K562 (cell line): Measurements from ENCODE around the gene GEN1. TPM values are rescaled to one million over a fixed set of nuclear protein-coding genes. Genes with fewer than 3 reads are reported as not detected.

ENCODE experiments used
- CHD4 ChIP-seq: fragments of 200-600 bp; sonication (generic); IDR thresholded peaks from 3 replicates; pipeline ENCODE4 v1.6.1; 2012; ENCODE audit warnings: low read depth, mild to moderate bottlenecking, mixed read lengths, low read length, inconsistent platforms; ENCODE audit not compliant: insufficient read depth, insufficient replicate concordance, poor library complexity, severe bottlenecking
- DACH1 ChIP-seq: fragments of 450-650 bp; IDR thresholded peaks from 2 replicates; pipeline ENCODE4 v1.6.1; 2018; ENCODE audit not compliant: partially characterized antibody
- NCOA1 ChIP-seq: fragments of 450-650 bp; IDR thresholded peaks from 2 replicates; pipeline ENCODE4 v1.6.1; 2016; ENCODE audit warnings: low read depth
- NCOA2 ChIP-seq, 2 experiments: fragments of 450-650 bp; IDR thresholded peaks; 2 replicates each; pipeline ENCODE4 v1.6.1; 2018; ENCODE audit warnings: mild to moderate bottlenecking in 2 of 2, moderate library complexity in 1 of 2; ENCODE audit not compliant: partially characterized antibody in 2 of 2
- NR2C2 ChIP-seq, 2 experiments: fragments of 200-800 bp in 1 of 2; sonication (Bioruptor generic) in 1 of 2; sonication (generic) in 1 of 2; formaldehyde crosslinking in 1 of 2; IDR thresholded peaks; 2 replicates each; pipeline versions ENCODE4 v1.6.1 to v1.8.0; 2016 to 2022; ENCODE audit warnings: mild to moderate bottlenecking in 1 of 2, missing compliant biosample characterization in 1 of 2, missing genetic modification characterization in 1 of 2, missing genetic modification reagents in 1 of 2
- PTTG1 ChIP-seq: fragments of 450-650 bp; IDR thresholded peaks from 2 replicates; pipeline ENCODE4 v1.6.1; 2016; ENCODE audit warnings: low read depth, mild to moderate bottlenecking, missing genetic modification characterization, missing compliant biosample characterization
- SNRNP70 ChIP-seq: fragments of 200-400 bp; formaldehyde crosslinking; optimal IDR thresholded peaks from 2 replicates; pipeline ENCODE3; 2017; ENCODE audit warnings: low read depth, low read length
- TCF3 ChIP-seq: sonication (generic); formaldehyde crosslinking; IDR thresholded peaks from 2 replicates; pipeline ENCODE4 v1.4.0; 2020; ENCODE audit warnings: mild to moderate bottlenecking, missing genetic modification reagents
- ZBTB1 ChIP-seq: sonication (generic); formaldehyde crosslinking; IDR thresholded peaks from 2 replicates; pipeline ENCODE4 v1.8.1; 2023; ENCODE audit warnings: missing genetic modification reagents, low read depth, mild to moderate bottlenecking, borderline replicate concordance
- ZBTB11 ChIP-seq, 3 experiments: fragments of 200-800 bp in 1 of 3; fragments of 250-450 bp in 1 of 3; fragments of 450-650 bp in 1 of 3; sonication (Bioruptor Pico) in 1 of 3; sonication (Bioruptor generic) in 1 of 3; formaldehyde crosslinking in 1 of 3; IDR thresholded peaks; 2 replicates each; pipeline versions ENCODE4 v1.6.1 to v1.8.0; 2016 to 2022; ENCODE audit warnings: mild to moderate bottlenecking in 2 of 3, missing genetic modification characterization in 2 of 3, missing compliant biosample characterization in 1 of 3, moderate library complexity in 1 of 3
- ZNF431 ChIP-seq: sonication (generic); formaldehyde crosslinking; IDR thresholded peaks from 2 replicates; pipeline ENCODE4 v1.8.0; 2022; ENCODE audit warnings: mild to moderate bottlenecking, missing genetic modification reagents
- ZNF512 ChIP-seq: IDR thresholded peaks from 2 replicates; pipeline ENCODE4 v1.6.1; 2016; ENCODE audit warnings: missing genetic modification characterization, missing compliant biosample characterization
- ZNF583 ChIP-seq: fragments of 250-450 bp; sonication (Bioruptor Pico); IDR thresholded peaks from 2 replicates; pipeline ENCODE4 v1.4.0; 2020
- ZNF584 ChIP-seq: fragments of 200-800 bp; sonication (Bioruptor generic); IDR thresholded peaks from 2 replicates; pipeline ENCODE4 v1.6.1; 2016; ENCODE audit warnings: low read depth, mild to moderate bottlenecking, missing genetic modification characterization, missing compliant biosample characterization
- ZNF75A ChIP-seq: fragments of 450-650 bp; formaldehyde crosslinking; IDR thresholded peaks from 2 replicates; pipeline ENCODE4 v1.4.0; 2020; ENCODE audit warnings: mild to moderate bottlenecking
- polyA plus RNA-seq, 8 experiments: library from polyadenylated mRNA; depleted of rRNA in 4 of 8; stranded (reverse) in 5 of 8; unstranded in 3 of 8; fragments of >200 nt; fragmentation: Nextera tagmentation in 2 of 8; fragmentation: Illumina TruSeq in 1 of 8; extraction: Ambion mirVana in 2 of 8; extraction: Trizol in 1 of 8; gene quantifications; 2 replicates each; pipeline versions ENCODE4 v1.2.1 to v1.2.3, GENCODE V29; 2011 to 2014; ENCODE audit warnings: inconsistent platforms in 1 of 8, missing spikeins in 1 of 8
- total RNA-seq, 7 experiments: library from RNA; depleted of rRNA in 6 of 7; stranded (reverse); fragments of >200 nt in 6 of 7; fragmentation: Illumina TruSeq in 2 of 7; extraction: Trizol in 2 of 7; gene quantifications; 2 replicates each; pipeline versions ENCODE4 v1.2.1 to v1.2.3, GENCODE V29; 2011 to 2021; ENCODE audit warnings: low replicate concordance in 1 of 7
- TF ChIP-seq, protein P1 (sequence below): fragments of 450-650 bp; IDR thresholded peaks from 2 replicates; pipeline ENCODE4 v1.6.1; 2016; ENCODE audit warnings: mild to moderate bottlenecking
- TF ChIP-seq, protein P2 (sequence below): fragments of 250-450 bp; sonication (Bioruptor Pico); IDR thresholded peaks from 2 replicates; pipeline ENCODE4 v1.4.0; 2020; ENCODE audit warnings: borderline replicate concordance
- TF ChIP-seq, protein P3 (sequence below): sonication (generic); formaldehyde crosslinking; IDR thresholded peaks from 2 replicates; pipeline ENCODE4 v1.9.0; 2022; ENCODE audit warnings: mild to moderate bottlenecking, missing genetic modification reagents

The GEN1 gene
- total and polyA plus RNA-seq, 9 of the 15 experiments (the other 6 are each of a cell fraction or from before 2014, with no cell fraction given), result 8.6 to 39.7 (median 24.5) TPM

DNA sequence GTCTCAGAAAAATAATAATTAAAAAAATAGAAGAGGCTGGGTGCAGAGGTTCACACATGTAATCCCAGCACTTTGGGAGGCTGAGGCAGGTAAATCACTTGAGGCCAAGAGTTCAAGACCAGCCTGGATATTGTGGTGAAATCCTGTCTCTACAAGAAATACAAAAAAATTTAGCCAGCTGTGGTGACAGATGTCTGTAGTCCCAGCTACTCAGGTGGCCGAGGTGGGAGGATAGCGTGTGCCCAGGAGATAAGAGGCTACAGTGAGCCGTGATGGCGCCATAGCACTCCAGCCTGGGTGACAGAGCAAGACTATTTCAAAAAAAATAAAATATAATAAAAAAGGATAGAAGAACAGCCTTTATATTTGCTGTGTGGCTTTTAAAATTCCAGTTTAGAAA lies 36.3 kb upstream of the GEN1 start (continued):
- TF ChIP-seq, protein P1, sequence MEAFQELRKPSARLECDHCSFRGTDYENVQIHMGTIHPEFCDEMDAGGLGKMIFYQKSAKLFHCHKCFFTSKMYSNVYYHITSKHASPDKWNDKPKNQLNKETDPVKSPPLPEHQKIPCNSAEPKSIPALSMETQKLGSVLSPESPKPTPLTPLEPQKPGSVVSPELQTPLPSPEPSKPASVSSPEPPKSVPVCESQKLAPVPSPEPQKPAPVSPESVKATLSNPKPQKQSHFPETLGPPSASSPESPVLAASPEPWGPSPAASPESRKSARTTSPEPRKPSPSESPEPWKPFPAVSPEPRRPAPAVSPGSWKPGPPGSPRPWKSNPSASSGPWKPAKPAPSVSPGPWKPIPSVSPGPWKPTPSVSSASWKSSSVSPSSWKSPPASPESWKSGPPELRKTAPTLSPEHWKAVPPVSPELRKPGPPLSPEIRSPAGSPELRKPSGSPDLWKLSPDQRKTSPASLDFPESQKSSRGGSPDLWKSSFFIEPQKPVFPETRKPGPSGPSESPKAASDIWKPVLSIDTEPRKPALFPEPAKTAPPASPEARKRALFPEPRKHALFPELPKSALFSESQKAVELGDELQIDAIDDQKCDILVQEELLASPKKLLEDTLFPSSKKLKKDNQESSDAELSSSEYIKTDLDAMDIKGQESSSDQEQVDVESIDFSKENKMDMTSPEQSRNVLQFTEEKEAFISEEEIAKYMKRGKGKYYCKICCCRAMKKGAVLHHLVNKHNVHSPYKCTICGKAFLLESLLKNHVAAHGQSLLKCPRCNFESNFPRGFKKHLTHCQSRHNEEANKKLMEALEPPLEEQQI, result no peak
- TF ChIP-seq NCOA2 (IDR thresholded peaks at IDR 0.05; ENCODE audit: partially characterized antibody in 2 of 2), result no peak
- no peak for TF ChIP-seq ZNF431 (CRISPR knock-in tag)
- no peak for TF ChIP-seq SNRNP70
- no peak; the same call in 1 of the 2 replicates for TF ChIP-seq NCOA1
- TF ChIP-seq DACH1, result peak; percentile 46
- no peak for TF ChIP-seq ZBTB1 (CRISPR knock-in tag)
- TF ChIP-seq, protein P2, sequence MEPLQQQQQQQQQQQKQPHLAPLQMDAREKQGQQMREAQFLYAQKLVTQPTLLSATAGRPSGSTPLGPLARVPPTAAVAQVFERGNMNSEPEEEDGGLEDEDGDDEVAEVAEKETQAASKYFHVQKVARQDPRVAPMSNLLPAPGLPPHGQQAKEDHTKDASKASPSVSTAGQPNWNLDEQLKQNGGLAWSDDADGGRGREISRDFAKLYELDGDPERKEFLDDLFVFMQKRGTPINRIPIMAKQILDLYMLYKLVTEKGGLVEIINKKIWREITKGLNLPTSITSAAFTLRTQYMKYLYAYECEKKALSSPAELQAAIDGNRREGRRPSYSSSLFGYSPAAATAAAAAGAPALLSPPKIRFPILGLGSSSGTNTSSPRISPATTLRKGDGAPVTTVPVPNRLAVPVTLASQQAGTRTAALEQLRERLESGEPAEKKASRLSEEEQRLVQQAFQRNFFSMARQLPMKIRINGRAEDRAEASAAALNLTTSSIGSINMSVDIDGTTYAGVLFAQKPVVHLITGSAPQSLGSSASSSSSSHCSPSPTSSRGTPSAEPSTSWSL (CRISPR knock-in tag), result no peak
- TF ChIP-seq ZBTB11 (CRISPR knock-in tag; IDR thresholded peaks at IDR 0.05), result no peak
- TF ChIP-seq ZNF75A (CRISPR knock-in tag), result no peak
- no peak for TF ChIP-seq CHD4
- no peak for TF ChIP-seq PTTG1
- no peak for TF ChIP-seq ZNF583 (CRISPR knock-in tag)
- peak; percentile 93 for TF ChIP-seq TCF3 (CRISPR knock-in tag)
- TF ChIP-seq NR2C2 (CRISPR knock-in tag; IDR thresholded peaks at IDR 0.05), result no peak
- TF ChIP-seq NR2C2 (tag; IDR thresholded peaks at IDR 0.05), result no peak
- no peak for TF ChIP-seq ZNF512
- TF ChIP-seq, protein P3, sequence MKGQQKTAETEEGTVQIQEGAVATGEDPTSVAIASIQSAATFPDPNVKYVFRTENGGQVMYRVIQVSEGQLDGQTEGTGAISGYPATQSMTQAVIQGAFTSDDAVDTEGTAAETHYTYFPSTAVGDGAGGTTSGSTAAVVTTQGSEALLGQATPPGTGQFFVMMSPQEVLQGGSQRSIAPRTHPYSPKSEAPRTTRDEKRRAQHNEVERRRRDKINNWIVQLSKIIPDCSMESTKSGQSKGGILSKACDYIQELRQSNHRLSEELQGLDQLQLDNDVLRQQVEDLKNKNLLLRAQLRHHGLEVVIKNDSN (CRISPR knock-in tag), result no peak
- no peak for TF ChIP-seq ZNF584 (CRISPR knock-in tag)
